Muscle of arm (tissue), 12 donors: ENCODE results near the gene NRXN3. TPM values are rescaled to one million over a fixed set of nuclear protein-coding genes. Genes with fewer than 3 reads are reported as not detected.

ENCODE experiments used
- DNase-seq: peaks from one replicate; pipeline ENCODE4 v3.0.0-alpha.2; 2013
- polyA plus RNA-seq, 12 donors: library from polyadenylated mRNA; unstranded; fragments of 120-200 nt; gene quantifications; one replicate each; pipeline ENCODE4 v1.2.1, GENCODE V29; 2013; ENCODE audit not compliant: insufficient read length in 12 of 12

The NRXN3 gene
- polyA plus RNA-seq, 12 donors, result 0.43 to 8.4 (median 1.2) TPM; not detected in 2

- DNase-seq, result no peak
These were observed 149.9 kb downstream of the NRXN3 start for GRCh38 chr14:78319887-78320635.

GRCh38 chr14:78324353-78324752 is 154.2 kb downstream of the NRXN3 start:
- DNase-seq, result no peak

GRCh38 chr14:78325911-78326310 is 155.7 kb downstream of the NRXN3 start:
- DNase-seq, result no peak

- DNase-seq, result no peak
These were observed 157.5 kb downstream of the NRXN3 start for GRCh38 chr14:78327426-78328221.

- no peak for DNase-seq
These were observed 159.2 kb downstream of the NRXN3 start for GRCh38 chr14:78329371-78329770.

GRCh38 chr14:78335531-78335930 is 165.4 kb downstream of the NRXN3 start:
- DNase-seq, result no peak

- no peak for DNase-seq
These were observed 170.1 kb downstream of the NRXN3 start for GRCh38 chr14:78340250-78340649.

- no peak for DNase-seq
These were observed 171.7 kb downstream of the NRXN3 start for GRCh38 chr14:78341827-78342389.

- DNase-seq, result no peak
These were observed 172.7 kb downstream of the NRXN3 start for GRCh38 chr14:78342879-78343278.

- no peak for DNase-seq
These were observed 174.1 kb downstream of the NRXN3 start for GRCh38 chr14:78344290-78344689.

- DNase-seq, result no peak
These were observed 175.1 kb downstream of the NRXN3 start for GRCh38 chr14:78345131-78345744.

GRCh38 chr14:78346747-78347146 is 176.6 kb downstream of the NRXN3 start:
- DNase-seq, result no peak

GRCh38 chr14:78355109-78355508 is 184.9 kb downstream of the NRXN3 start:
- DNase-seq, result no peak

GRCh38 chr14:78356391-78356790 is 186.2 kb downstream of the NRXN3 start:
- DNase-seq, result no peak

- no peak for DNase-seq
These were observed 188.4 kb downstream of the NRXN3 start for GRCh38 chr14:78358591-78358990.

GRCh38 chr14:78359581-78359980 is 189.4 kb downstream of the NRXN3 start:
- no peak for DNase-seq

GRCh38 chr14:78363008-78363407 is 192.8 kb downstream of the NRXN3 start:
- no peak for DNase-seq

- no peak for DNase-seq
These were observed 197.2 kb downstream of the NRXN3 start for GRCh38 chr14:78367355-78367754.

GRCh38 chr14:78383060-78383459 is 212.9 kb downstream of the NRXN3 start:
- DNase-seq, result no peak

- DNase-seq, result no peak
These were observed 228.0 kb downstream of the NRXN3 start for GRCh38 chr14:78398216-78398615.

GRCh38 chr14:78399316-78399889 is 229.2 kb downstream of the NRXN3 start:
- no peak for DNase-seq

GRCh38 chr14:78401866-78402265 is 231.7 kb downstream of the NRXN3 start:
- no peak for DNase-seq
